Body of pancreas (tissue), 4 donors: ENCODE measurements around the gene RGS10.

Experiments
- POLR2A ChIP-seq, 3 donors: fragments of 450-650 bp; IDR thresholded peaks; one replicate each; pipeline ENCODE4 v1.6.1; 2016; ENCODE audit warnings: antibody characterized with exemption in 3 of 3, mild to moderate bottlenecking in 2 of 3
- TF ChIP-seq, protein P1 (sequence below), 7 experiments: fragments of 450-650 bp in 4 of 7; fragments of 200-600 bp in 3 of 7; sonication (generic) in 3 of 7; IDR thresholded peaks; one replicate each; pipeline ENCODE4 v1.5.1; 2016 to 2019; ENCODE audit warnings: antibody characterized with exemption in 7 of 7

DNA sequence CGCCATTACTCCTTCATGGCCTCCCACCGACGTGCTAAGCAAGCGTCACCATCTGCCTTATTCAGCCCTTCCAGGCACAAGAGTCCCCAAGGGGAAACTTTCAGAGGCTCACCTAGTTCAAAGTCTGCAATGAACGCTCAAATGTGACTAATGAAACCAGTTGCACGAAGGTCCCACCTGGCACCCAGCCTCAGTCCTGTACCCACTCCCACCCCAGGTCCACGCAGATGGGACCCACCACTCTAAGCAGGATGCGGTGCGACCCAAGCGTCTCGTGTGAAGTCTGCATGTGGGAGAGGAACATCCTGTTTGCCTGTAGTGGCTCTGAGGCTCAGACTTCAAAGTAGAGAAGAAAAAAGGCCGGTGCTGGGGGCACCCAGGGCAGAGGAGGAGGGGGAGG, 40.3 kb downstream of the RGS10 start:
- TF ChIP-seq, protein P1, sequence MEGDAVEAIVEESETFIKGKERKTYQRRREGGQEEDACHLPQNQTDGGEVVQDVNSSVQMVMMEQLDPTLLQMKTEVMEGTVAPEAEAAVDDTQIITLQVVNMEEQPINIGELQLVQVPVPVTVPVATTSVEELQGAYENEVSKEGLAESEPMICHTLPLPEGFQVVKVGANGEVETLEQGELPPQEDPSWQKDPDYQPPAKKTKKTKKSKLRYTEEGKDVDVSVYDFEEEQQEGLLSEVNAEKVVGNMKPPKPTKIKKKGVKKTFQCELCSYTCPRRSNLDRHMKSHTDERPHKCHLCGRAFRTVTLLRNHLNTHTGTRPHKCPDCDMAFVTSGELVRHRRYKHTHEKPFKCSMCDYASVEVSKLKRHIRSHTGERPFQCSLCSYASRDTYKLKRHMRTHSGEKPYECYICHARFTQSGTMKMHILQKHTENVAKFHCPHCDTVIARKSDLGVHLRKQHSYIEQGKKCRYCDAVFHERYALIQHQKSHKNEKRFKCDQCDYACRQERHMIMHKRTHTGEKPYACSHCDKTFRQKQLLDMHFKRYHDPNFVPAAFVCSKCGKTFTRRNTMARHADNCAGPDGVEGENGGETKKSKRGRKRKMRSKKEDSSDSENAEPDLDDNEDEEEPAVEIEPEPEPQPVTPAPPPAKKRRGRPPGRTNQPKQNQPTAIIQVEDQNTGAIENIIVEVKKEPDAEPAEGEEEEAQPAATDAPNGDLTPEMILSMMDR (IDR thresholded peaks at IDR 0.05) = no peak
- no peak for TF ChIP-seq POLR2A (IDR thresholded peaks at IDR 0.05)
